GM18498 (cell line): ENCODE data around the gene SLC23A3.
"Not testable (repeated sequence)": the region's sequence is repeated elsewhere in the genome, so short reads cannot be mapped to it uniquely, and the experiment has no call there.

Experiments used
- ATAC-seq: cut with Tn5 transposase; IDR thresholded peaks from one replicate; pipeline ENCODE4 v1.9.1; 2021; ENCODE audit warnings: mild to moderate bottlenecking, moderate library complexity; ENCODE audit not compliant: unreplicated experiment

The SLC23A3 gene

DNA sequence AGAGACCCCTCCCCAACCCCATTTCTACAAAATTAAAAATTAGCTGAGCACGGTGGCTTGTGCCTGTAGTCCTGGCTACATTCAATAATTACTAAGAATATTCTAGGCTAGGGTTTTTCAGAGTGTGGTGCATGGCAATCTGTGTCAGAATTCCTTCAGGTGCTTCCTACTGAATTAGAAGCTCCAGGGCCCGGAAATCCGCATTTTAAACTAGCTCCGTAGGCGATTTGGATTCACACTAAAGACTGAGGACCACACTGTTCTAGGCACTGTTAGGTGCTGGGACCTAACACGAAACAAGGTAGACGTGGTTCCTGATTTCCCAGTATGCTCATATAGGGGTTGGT, 36.1 kb upstream of the SLC23A3 start:
- no peak for ATAC-seq

DNA sequence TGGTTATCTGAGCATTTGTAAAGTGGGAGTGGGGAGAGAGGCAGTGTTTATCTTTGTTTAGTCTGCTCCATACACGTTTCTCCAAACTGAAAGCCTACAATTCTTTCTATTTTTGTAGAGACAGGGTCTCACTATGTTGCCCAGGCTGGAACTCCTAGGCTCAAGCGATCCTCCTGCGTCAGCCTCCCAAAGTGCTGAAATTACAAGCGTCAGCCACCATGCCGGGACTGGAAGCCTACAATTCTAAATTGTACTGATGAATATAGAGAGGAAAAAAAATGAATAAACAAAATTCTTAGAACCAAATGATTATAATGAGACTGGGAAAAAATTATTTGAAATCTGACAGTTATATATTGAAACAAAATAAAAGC, 35.3 kb upstream of the SLC23A3 start:
- ATAC-seq: no peak

DNA sequence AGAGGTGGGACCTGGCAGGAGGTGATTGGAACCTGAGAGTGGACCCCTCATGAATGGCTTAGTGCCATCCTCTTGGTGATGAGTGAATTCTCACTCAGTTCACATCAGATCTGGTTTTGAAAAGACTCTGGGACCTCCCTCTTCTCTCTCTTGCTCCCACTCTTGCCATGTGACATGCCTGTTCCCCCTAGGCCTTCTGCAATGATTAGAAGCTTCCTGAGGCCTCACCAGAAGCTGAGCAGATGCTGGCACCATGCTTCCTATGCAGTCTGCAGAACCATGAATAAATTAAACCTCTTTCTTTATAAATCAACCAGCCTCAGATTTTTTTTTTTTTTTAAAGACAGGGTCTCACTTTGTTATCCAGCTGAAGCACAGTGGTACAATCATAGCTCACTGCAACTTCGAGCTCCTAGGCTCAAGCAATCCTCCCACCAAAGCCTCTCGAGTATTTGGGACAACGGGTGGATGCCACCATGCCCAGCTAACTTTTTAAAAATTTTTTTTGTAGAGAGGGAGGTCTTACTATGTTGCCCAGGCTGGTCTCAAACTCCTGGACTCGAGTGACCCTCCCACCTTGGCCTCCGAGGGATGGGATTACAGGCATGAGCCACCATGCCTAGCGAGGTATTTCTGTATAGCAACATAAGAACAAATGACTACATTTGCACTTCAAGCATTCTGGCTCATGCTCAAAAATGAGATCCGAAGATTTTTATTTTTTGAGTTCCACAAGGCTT, 34.8 kb upstream of the SLC23A3 start:
- ATAC-seq: no peak

DNA sequence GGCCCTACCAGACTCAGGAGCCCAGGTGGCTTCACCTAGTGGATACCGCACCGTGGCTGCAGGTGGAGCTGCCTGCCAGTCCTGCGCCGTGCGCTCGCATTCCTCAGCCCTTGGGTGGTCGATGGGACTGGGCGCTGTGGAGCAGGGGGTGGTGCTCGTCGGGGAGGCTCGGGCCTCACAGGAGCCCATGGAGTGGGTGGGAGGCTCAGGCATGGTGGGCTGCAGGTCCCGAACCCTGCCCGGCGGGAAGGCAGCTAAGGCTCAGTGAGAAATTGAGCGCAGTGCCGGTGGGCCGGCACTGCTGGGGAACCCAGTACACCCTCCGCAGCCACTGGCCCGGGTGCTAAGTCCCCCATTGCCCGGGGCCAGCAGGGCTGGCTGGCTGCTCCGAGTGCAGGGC, 31.5 kb upstream of the SLC23A3 start:
- not testable (repeated sequence) for ATAC-seq

DNA sequence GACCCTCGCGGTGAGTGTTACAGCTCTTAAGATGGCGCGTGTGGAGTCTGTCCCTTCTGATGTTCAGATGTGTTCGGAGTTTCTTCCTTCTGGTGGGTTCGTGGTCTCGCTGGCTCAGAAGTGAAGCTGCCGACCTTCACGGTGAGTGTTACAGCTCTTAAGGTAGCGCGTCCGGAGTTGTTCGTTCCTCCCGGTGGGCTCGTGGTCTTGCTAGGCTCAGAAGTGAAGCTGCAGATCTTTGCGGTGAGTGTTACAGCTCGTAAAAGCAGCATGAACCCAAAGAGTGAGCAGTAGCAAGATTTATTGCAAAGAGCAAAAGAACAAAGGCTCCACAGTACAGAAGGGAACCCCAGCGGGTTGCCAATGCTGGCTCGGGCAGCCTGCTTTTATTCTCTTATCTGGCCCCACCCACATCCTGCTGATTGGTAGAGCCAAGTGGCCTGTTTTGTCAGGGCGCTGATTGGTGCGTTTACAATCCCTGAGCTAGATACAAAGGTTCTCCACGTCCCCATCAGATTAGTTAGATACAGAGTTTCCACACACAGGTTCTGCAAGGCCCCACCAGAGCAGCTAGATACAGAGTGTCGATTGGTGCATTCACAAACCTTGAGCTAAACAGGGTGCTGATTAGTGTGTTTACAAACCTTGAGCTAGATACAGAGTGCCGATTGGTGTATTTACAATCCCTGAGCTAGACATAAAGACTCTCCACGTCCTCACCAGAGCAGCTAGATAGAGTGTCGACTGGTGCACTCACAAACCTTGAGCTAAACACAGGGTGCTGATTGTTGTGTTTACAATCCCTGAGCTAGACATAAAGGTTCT, 30.9 kb upstream of the SLC23A3 start:
- ATAC-seq: not testable (repeated sequence)

DNA sequence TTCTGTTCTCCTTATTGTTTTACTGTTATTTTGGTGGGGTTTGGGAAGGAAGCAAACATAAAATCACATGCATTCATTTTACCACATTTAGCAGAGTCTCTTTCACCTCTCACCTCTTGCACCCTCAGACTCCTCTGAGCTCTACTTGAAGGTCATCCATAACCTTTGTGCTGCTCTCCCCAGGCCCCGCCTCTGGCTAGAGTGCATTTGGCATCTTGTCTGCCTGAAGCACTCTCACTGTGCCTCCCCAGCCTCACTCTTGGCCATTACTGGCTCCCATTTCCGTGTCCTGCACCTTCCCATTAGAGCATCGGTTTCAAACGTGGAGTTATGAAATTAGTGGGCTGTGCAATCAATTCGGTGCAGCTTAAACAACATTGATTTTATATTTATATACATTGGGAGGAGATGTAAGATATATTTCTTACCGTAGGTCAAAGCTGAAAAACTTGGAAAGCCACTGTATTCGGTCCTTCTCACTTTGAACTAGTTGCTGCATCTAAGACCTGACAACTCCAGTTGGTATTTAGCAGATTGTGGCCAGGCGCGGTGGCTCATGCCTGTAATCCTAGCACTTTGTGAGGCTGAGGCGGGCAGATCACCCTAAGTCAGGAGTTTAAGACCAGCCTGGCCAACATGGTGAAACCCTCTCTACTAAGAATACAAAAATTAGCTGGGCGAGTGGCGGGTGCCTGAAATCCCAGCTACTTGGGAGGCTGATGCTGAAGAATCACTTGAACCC, 29.8 kb upstream of the SLC23A3 start:
- ATAC-seq: no peak

DNA sequence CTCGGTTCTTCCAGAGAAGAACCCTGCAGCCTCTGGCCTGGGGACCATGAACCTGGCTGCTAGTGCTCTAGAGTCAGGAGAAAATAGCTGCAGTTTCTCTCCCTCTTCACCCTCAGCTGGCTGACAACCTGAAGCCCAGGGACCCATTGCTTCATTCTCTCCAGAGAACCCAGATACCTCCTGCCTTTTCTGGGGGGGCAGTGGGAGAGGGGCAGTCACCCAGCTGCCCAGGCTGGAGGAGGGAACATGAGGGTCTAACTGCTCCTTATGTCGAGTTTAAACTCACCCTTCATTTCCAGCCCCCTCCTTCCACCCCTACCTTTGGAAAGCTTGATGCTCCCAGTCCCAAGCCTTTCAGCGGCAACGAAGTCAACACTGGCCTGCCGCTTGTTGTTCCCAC, 29.1 kb upstream of the SLC23A3 start:
- ATAC-seq: no peak

DNA sequence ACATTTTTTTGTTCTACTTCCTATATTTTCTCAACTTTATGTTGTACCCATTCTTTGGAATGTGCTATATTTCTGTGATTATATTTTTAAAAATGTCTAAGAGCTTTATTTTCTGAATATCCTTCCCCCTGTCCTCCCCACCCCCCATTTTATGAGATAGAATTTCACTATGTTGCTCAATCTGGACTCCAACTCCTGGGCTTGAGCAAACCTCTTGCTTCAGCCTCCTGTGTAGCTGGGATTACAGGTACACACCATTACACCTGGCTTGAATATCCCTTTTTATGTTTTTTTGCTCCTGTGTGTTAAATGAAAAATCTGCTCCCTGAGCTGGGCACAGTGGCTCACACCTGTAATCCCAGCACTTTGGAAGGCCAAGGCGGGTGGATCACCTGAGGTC, 27.6 kb upstream of the SLC23A3 start:
- no peak for ATAC-seq

DNA sequence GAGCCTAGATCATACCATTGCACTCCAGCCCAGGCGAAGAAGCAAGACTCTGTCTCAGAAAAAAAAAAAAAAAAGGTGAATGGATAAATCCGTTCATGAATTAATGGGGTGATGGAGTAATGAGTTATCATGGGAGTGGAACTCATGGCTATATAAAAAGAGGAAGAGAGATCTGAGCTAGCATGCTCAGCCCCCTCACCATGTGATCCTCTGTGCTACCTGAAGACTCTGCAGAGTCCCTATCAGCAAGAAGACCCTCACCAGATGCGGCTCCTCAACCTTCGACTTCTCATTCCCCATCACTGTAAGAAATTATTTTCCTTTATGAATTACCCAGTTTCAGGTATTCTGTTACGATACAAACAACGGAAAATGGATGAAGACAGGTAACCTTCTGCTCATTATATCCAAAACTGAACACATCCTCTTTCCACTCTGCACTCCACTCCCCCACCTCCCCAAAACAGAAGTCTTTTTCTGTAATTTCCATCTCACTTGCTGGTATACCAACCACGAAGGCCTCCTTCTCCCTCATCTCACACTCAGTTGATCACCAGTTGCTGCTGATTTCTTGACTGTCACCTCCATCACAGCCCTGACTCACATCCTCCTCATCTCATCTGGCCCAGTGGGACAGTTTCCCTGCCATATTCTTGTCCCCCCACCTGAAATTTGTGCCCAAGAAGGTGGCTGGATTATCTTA, 17.1 kb upstream of the SLC23A3 start:
- no peak for ATAC-seq

DNA sequence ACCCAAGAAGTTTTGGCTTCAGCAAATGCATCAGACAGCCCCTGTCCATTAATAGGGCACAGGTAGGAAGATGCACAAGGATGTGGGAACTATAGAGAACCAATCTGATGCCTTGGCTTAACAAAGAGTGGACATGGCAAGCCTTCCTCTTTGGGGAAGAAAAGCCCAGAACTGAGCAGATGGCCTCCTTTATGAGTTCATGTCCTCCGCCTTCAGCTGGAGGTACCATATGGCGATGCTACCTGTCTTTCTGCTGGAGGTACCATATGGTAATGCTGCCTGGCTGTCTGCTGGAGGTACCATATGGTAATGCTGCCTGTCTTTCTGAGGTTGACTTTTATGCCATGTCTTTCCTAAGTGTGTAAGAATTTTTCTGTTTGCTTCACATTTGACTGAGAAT, 14.3 kb upstream of the SLC23A3 start:
- ATAC-seq: no peak

DNA sequence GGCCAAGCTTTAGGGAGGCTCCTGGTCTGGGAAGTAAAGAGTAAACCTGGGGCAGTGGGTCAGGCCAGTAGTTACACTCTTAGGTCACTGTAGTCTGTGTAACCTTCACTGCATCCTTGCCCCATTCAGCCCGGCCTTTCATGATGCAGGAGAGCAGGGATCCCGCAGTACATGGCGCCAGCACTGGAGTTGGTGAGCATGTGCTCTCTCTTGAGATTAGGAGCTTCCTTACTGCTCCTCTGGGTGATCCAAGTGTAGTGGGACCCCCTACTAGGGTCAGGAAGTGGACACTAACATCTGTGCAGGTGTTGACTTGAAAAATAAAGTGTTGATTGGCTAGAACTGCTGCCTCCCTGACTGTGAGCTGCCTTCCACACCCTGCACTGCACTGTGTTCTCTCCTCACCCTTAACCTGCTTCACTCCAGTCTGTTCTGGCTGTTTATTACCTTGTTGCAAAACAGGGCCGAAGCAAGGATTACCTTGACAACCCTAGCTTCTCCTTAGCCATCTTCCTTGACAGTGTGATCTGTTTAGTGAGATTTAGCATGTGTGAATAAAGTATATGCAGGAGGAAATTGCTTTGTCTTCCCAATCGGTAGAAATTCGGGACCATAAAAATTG, 13.4 kb upstream of the SLC23A3 start:
- ATAC-seq: no peak

DNA sequence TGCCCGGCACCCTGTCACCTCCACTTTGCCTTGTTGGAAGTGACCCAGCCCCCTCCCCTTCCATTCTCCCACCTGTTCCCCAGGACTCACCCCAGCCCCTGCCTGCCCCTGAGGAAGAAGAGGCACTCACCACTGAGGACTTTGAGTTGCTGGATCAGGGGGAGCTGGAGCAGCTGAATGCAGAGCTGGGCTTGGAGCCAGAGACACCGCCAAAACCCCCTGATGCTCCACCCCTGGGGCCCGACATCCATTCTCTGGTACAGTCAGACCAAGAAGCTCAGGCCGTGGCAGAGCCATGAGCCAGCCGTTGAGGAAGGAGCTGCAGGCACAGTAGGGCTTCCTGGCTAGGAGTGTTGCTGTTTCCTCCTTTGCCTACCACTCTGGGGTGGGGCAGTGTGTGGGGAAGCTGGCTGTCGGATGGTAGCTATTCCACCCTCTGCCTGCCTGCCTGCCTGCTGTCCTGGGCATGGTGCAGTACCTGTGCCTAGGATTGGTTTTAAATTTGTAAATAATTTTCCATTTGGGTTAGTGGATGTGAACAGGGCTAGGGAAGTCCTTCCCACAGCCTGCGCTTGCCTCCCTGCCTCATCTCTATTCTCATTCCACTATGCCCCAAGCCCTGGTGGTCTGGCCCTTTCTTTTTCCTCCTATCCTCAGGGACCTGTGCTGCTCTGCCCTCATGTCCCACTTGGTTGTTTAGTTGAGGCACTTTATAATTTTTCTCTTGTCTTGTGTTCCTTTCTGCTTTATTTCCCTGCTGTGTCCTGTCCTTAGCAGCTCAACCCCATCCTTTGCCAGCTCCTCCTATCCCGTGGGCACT, 12.7 kb upstream of the SLC23A3 start:
- ATAC-seq: no peak

DNA sequence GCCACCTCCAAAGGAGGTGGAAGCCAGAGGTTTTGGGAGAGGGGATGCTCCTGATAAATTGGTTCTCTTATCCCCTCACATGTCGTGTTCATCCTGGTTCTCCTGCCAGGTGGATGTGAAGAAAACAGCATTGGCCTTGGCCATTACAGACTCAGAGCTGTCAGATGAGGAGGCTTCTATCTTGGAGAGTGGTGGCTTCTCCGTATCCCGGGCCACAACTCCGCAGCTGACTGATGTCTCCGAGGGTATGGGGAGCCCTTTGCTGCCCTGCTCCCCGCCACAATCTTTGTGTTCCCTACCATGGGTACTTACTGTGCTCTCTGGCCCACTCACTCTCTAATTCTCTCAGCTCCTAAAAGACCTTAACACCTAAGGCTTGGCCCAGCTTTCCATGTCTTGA, 11.7 kb upstream of the SLC23A3 start:
- no peak for ATAC-seq

DNA sequence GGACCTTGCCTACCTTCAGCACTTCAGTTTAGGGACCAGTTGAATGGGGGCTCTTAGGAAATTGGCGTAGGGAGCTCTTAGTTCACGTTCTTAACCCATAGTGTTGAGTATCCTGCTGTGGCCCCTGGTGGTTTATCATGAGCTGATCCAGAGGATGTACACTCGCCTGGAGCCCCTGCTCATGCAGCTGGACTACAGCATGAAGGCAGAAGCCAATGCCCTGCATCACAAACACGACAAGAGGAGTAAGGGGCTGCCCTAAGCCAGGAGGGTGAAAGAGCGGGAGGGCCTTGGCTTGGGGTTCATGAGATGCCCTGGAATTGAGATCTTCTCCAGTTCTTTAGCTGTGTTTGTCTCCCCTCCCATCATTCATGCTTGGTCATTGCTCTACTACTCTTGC, 11.1 kb upstream of the SLC23A3 start:
- no peak for ATAC-seq

DNA sequence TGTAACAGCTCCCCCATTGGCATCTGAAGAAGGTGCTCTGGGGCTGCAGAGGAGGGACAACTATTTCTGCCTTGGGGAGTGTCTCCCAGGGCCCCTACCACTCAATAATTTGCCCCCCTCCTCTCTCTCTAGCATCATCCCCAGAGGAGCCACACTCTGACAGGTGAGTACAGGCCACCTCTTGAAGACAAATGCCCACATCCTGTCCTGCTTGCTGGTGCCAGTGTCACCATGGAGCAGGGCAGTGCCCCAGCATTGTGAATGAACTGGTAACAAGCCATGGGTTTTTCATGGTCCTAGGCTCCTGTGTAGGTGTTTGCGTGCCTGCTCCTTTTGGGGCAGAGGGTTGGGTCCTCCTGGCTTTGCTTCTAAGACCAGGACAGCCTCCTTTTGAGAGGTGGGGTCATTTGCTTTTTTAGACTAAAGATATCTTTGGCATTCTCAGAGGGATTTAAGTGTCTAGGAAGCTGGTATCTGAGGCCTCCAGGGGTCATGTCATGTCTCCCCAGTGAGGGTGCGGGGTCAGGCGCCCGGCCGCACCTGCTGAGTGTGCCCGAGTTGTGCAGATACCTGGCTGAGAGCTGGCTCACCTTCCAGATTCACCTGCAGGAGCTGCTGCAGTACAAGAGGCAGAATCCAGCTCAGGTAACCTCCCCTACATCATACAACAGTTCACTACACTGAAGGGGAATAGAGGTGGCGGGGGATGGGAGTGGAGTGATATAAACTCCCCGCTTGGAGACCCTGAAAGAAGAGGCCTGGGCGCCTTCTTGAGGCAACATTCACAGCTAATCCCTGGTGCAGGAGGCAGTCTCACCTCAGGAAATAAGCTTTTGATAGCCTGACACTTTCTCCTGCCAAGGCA, 10.0 kb upstream of the SLC23A3 start:
- ATAC-seq: no peak

DNA sequence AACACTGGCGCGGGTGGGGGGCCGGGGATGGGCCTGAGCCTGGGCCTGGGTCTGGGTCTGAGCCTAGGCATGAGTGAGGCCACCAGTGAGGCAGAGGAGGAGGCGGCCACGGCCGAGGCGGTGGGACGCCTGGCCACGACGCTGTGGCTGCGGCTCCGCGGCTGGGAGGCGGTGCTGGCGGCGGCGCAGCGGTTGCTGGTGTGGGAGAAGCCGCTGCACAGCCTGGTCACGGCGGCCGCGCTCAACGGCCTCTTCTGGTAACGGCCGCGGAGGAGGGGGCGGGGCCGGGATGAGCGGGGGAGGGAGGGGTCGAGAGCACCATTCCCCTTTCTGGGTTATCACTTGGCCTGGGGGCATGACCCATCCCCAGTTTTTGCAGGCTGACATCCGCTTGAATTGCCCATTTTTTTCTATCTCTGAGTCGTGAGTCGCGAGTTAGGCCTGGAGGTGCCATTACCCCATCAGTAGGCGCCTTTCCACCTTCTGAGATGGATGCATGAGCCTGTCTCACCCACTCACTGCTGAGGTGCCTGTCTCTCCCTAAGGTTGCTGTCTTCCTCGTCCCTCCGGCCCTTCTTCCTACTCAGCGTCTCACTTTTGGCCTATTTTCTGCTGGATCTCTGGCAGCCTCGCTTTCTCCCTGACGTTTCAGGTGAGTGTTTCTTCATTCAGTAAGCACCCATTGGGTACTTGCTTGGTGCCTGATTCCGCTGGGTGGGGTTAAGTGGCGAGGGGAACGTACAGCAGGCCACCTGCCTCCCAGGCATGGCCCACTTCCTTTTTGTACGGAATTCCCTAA, 8.7 kb upstream of the SLC23A3 start:
- peak; percentile 13 for ATAC-seq

DNA sequence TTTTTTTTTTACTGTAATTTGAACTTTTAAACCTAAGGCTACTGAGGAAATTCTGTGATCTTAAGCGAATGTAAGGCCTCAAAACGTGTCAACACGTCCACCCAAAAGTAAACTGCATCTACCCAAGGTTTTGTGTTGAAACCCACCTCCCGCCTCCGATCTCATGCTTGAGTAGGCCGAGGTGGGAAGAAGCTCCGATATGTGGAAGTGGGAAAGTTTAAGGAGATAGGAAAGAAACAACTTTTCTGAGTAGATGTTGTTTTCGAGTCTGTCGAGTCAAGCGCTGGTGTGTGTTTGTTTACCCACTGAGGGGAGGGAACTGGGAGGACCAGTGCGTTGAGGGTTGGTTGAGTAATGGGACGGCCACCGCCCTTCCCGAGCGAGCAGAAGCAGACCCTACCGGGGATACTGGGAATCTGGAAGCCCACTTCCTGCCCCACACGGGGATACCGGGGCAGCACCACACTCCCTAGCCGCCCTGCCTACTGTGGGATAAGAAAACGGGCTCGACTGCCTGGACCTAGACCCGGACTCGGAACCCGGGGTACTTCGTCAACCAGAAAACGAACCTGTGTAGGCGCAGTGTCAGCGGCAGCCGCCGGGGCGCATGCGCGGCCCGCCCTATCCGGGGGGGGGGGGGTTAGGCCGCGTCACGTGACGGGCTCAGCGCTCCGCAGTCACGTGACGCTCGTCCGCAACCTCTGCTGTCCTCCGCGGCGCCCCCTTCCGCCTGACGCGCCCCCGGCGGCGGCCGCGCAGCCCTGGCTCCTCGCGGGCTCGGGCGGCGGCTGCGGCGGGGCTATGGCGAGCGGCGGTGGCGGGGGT, 7.9 kb upstream of the SLC23A3 start, which contains the start of gene RETREG2:
RETREG2 (plus strand) TSS at position 724 of the 825 bp plus-strand sequence; CDS start at position 802, 78 bp downstream.
- peak; percentile 53 for ATAC-seq
